WTC11 (cell line): ENCODE data around the gene PSD4. TPM values are rescaled to one million over a fixed set of nuclear protein-coding genes. Genes with fewer than 3 reads are reported as not detected.

Experiments
- ATAC-seq: fragments of 200-7000 bp; cut with Tn5 transposase; 2 replicates; pipeline ENCODE4 v1.10.0; 2021; ENCODE audit warnings: mild to moderate bottlenecking, moderate library complexity
- CTCF ChIA-PET: fragments of 300-600 bp; sonication (Branson Sonifier 250); formaldehyde crosslinking; loops from one replicate; lab custom pipeline; 2021; ENCODE audit warnings: antibody characterized with exemption; lab: Charles Lee
- POLR2A ChIA-PET: fragments of 350-600 bp; sonication (Branson Sonifier 250); formaldehyde crosslinking; loops from one replicate; lab custom pipeline; 2021; ENCODE audit warnings: antibody characterized with exemption; lab: Charles Lee
- DNase-seq: peaks from one replicate; pipeline ENCODE4 v3.0.0; 2021; ENCODE audit warnings: low spot score
- H3K27ac Mint-ChIP-seq: 2 replicates; pipeline ENCODE4 v1.8.0; 2021; ENCODE audit warnings: mixed read lengths
- H3K27me3 Mint-ChIP-seq: 2 replicates; pipeline ENCODE4 v1.8.0; 2021; ENCODE audit warnings: low read depth, mild to moderate bottlenecking, moderate library complexity, mixed read lengths
- H3K36me3 Mint-ChIP-seq: 2 replicates; pipeline ENCODE4 v1.8.0; 2021; ENCODE audit warnings: mixed read lengths
- H3K4me1 Mint-ChIP-seq: 2 replicates; pipeline ENCODE4 v1.8.0; 2022; ENCODE audit warnings: mixed read lengths
- H3K4me3 Mint-ChIP-seq: 2 replicates; pipeline ENCODE4 v1.8.0; 2021; ENCODE audit warnings: mild to moderate bottlenecking, moderate library complexity, mixed read lengths
- H3K9me3 Mint-ChIP-seq: 2 replicates; pipeline ENCODE4 v1.8.0; 2021; ENCODE audit warnings: mixed read lengths
- CREB1 ChIP-seq: sonication (generic); formaldehyde crosslinking; IDR thresholded peaks from 2 replicates; pipeline ENCODE4 v1.8.0; 2023; ENCODE audit warnings: mild to moderate bottlenecking, missing genetic modification reagents
- CREM ChIP-seq: sonication (generic); formaldehyde crosslinking; IDR thresholded peaks from 2 replicates; pipeline ENCODE4 v1.8.1; 2022; ENCODE audit warnings: mild to moderate bottlenecking, missing genetic modification reagents, moderate library complexity
- ERG ChIP-seq: fragments of 250-450 bp; sonication (Bioruptor Pico); IDR thresholded peaks from 2 replicates; pipeline ENCODE4 v1.8.0; 2021; ENCODE audit warnings: mild to moderate bottlenecking
- FOXJ3 ChIP-seq: sonication (generic); formaldehyde crosslinking; IDR thresholded peaks from 2 replicates; pipeline ENCODE4 v1.9.0; 2021; ENCODE audit warnings: missing genetic modification reagents, mild to moderate bottlenecking, borderline replicate concordance
- GRHL2 ChIP-seq: fragments of 250-450 bp; sonication (Bioruptor Pico); IDR thresholded peaks from 2 replicates; pipeline ENCODE4 v1.8.0; 2022; ENCODE audit warnings: mild to moderate bottlenecking, moderate library complexity; ENCODE audit not compliant: insufficient replicate concordance, severe bottlenecking
- HMGA2 ChIP-seq: fragments of 250-450 bp; sonication (Bioruptor Pico); IDR thresholded peaks from 2 replicates; pipeline ENCODE4 v1.4.0; 2021; ENCODE audit warnings: mild to moderate bottlenecking, moderate library complexity
- IRF1 ChIP-seq: sonication (generic); formaldehyde crosslinking; IDR thresholded peaks from 2 replicates; pipeline ENCODE4 v1.8.0; 2023; ENCODE audit warnings: missing genetic modification reagents
- JUN ChIP-seq: sonication (generic); formaldehyde crosslinking; IDR thresholded peaks from 2 replicates; pipeline ENCODE4 v1.8.0; 2023; ENCODE audit warnings: mild to moderate bottlenecking, missing genetic modification reagents
- NFE2L1 ChIP-seq: sonication (generic); formaldehyde crosslinking; IDR thresholded peaks from 2 replicates; pipeline ENCODE4 v1.8.1; 2023; ENCODE audit warnings: missing genetic modification reagents
- NR1H2 ChIP-seq: sonication (generic); formaldehyde crosslinking; IDR thresholded peaks from 2 replicates; pipeline ENCODE4 v1.9.0; 2021; ENCODE audit warnings: mild to moderate bottlenecking, moderate library complexity, missing genetic modification reagents
- NR3C1 ChIP-seq: sonication (generic); formaldehyde crosslinking; conservative IDR thresholded peaks from 2 replicates; pipeline ENCODE4 v1.8.1; 2023; ENCODE audit warnings: low read depth, mild to moderate bottlenecking, missing genetic modification reagents
- RELA ChIP-seq: sonication (generic); formaldehyde crosslinking; IDR thresholded peaks from 2 replicates; pipeline ENCODE4 v1.8.1; 2022; ENCODE audit warnings: missing genetic modification reagents, mild to moderate bottlenecking, borderline replicate concordance
- ZNF416 ChIP-seq: fragments of 250-450 bp; sonication (Bioruptor Pico); IDR thresholded peaks from 2 replicates; pipeline ENCODE4 v1.9.0; 2021; ENCODE audit warnings: mild to moderate bottlenecking, inconsistent platforms
- total RNA-seq: library from RNA; stranded (reverse); gene quantifications from 3 replicates; pipeline ENCODE4 v1.2.3, GENCODE V29; 2021
- TF ChIP-seq, protein P1 (sequence below): sonication (generic); formaldehyde crosslinking; IDR thresholded peaks from 2 replicates; pipeline ENCODE4 v1.8.1; 2023; ENCODE audit warnings: mild to moderate bottlenecking, missing genetic modification reagents, borderline replicate concordance
- TF ChIP-seq, protein P2 (sequence below): sonication (generic); formaldehyde crosslinking; IDR thresholded peaks from 2 replicates; pipeline ENCODE4 v1.8.0; 2022; ENCODE audit warnings: missing genetic modification reagents

PSD4 gene
- total RNA-seq, 1 experiment from 2014 or later = 1.5 TPM

DNA sequence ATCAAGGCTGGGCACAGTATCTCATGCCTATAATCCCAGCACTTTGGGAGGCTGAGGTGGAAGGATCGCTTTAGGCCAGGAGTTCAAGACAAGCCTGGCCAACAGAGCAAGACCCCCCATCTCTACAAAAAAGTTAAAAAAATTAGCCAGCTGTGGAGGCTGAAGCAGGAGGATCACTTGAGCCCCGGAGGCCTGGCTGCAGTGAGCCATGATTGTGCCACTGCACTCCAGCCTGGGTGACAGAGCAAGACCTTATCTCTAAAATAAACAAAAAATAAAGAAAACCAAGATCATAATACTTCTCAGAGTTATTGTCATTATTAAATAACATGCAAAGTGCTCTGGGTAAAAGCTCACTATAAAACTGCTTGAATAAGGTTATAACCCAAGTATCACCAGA is 31.5 kb upstream of the PSD4 start:
- H3K4me3 Mint-ChIP-seq = no peak overlapping the region
- ChIA-PET CTCF (interaction anchor here (1.2 to 5.4 kb wide), 2 partner anchors 14 to 57 kb away, joined by 4 to 32 read pairs; no protein-coding TSS in a partner anchor), POLR2A (no interaction called here)
- no peak for TF ChIP-seq CREB1 (CRISPR knock-in tag)
- no peak for TF ChIP-seq ZNF416
- no peak for TF ChIP-seq CREM (CRISPR knock-in tag)
- TF ChIP-seq NR1H2 (CRISPR knock-in tag) = no peak
- no peak for TF ChIP-seq GRHL2 (CRISPR knock-in tag)
- TF ChIP-seq, protein P1, sequence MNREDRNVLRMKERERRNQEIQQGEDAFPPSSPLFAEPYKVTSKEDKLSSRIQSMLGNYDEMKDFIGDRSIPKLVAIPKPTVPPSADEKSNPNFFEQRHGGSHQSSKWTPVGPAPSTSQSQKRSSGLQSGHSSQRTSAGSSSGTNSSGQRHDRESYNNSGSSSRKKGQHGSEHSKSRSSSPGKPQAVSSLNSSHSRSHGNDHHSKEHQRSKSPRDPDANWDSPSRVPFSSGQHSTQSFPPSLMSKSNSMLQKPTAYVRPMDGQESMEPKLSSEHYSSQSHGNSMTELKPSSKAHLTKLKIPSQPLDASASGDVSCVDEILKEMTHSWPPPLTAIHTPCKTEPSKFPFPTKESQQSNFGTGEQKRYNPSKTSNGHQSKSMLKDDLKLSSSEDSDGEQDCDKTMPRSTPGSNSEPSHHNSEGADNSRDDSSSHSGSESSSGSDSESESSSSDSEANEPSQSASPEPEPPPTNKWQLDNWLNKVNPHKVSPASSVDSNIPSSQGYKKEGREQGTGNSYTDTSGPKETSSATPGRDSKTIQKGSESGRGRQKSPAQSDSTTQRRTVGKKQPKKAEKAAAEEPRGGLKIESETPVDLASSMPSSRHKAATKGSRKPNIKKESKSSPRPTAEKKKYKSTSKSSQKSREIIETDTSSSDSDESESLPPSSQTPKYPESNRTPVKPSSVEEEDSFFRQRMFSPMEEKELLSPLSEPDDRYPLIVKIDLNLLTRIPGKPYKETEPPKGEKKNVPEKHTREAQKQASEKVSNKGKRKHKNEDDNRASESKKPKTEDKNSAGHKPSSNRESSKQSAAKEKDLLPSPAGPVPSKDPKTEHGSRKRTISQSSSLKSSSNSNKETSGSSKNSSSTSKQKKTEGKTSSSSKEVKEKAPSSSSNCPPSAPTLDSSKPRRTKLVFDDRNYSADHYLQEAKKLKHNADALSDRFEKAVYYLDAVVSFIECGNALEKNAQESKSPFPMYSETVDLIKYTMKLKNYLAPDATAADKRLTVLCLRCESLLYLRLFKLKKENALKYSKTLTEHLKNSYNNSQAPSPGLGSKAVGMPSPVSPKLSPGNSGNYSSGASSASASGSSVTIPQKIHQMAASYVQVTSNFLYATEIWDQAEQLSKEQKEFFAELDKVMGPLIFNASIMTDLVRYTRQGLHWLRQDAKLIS (CRISPR knock-in tag) = no peak
- TF ChIP-seq RELA (CRISPR knock-in tag) = no peak
- TF ChIP-seq, all 79 proteins: peak for 0
- H3K27ac Mint-ChIP-seq = no peak overlapping the region
- H3K4me1 Mint-ChIP-seq = no peaks in the 10 kb centered on the region
- DNase-seq (no peak), ATAC-seq (no peak)
- H3K36me3 Mint-ChIP-seq = no peaks in the 10 kb centered on the region
- peaks cover 12% of the 10 kb centered on the region for H3K9me3 Mint-ChIP-seq
- H3K27me3 Mint-ChIP-seq = peaks cover 5% of the 10 kb centered on the region; the same call in 1 of the 2 replicates

DNA sequence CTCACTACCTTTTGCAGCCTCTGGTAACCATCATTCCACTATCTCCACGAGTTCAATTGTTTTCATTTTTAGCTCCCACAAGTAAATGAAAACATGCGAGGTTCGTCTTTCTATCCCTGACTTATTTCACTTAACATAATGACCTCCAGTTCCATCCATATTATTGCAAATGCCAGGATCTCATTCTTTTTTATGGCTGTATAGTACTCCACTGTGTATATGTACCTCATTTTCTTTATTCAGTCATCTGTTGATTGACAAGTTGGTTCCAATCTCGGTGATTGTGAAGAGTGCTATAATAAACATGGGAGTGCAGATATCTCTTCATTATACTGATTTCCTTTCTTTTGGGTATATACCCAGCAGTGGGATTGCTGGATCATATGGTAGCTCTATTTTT is 29.5 kb upstream of the PSD4 start:
- POLR2A ChIA-PET = interaction anchor here (0.9 kb wide), 1 partner anchor 54 kb away, joined by 3 read pairs; no protein-coding TSS in a partner anchor
- ATAC-seq = no peak

More for the DNA sequence above, 29.5 kb upstream of the PSD4 start:
- Mint-ChIP-seq H3K27me3 (peaks cover 5% of the 10 kb centered on the region; the same call in 1 of the 2 replicates), H3K4me3 (no peak overlapping the region), H3K36me3 (no peaks in the 10 kb centered on the region), H3K4me1 (no peaks in the 10 kb centered on the region), H3K9me3 (peaks cover 12% of the 10 kb centered on the region), H3K27ac (no peak overlapping the region)
- no peak for DNase-seq
- TF ChIP-seq IRF1 (CRISPR knock-in tag) = no peak
- TF ChIP-seq NFE2L1 (CRISPR knock-in tag) = no peak
- TF ChIP-seq, protein P2, sequence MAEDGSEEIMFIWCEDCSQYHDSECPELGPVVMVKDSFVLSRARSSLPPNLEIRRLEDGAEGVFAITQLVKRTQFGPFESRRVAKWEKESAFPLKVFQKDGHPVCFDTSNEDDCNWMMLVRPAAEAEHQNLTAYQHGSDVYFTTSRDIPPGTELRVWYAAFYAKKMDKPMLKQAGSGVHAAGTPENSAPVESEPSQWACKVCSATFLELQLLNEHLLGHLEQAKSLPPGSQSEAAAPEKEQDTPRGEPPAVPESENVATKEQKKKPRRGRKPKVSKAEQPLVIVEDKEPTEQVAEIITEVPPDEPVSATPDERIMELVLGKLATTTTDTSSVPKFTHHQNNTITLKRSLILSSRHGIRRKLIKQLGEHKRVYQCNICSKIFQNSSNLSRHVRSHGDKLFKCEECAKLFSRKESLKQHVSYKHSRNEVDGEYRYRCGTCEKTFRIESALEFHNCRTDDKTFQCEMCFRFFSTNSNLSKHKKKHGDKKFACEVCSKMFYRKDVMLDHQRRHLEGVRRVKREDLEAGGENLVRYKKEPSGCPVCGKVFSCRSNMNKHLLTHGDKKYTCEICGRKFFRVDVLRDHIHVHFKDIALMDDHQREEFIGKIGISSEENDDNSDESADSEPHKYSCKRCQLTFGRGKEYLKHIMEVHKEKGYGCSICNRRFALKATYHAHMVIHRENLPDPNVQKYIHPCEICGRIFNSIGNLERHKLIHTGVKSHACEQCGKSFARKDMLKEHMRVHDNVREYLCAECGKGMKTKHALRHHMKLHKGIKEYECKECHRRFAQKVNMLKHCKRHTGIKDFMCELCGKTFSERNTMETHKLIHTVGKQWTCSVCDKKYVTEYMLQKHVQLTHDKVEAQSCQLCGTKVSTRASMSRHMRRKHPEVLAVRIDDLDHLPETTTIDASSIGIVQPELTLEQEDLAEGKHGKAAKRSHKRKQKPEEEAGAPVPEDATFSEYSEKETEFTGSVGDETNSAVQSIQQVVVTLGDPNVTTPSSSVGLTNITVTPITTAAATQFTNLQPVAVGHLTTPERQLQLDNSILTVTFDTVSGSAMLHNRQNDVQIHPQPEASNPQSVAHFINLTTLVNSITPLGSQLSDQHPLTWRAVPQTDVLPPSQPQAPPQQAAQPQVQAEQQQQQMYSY (CRISPR knock-in tag) = no peak
- TF ChIP-seq JUN (CRISPR knock-in tag) = no peak
- TF ChIP-seq ERG (CRISPR knock-in tag) = no peak
- no peak for TF ChIP-seq FOXJ3 (CRISPR knock-in tag)
- TF ChIP-seq HMGA2 (CRISPR knock-in tag) = no peak
- no peak for TF ChIP-seq NR3C1
- CTCF ChIA-PET = interaction anchor here (5.4 kb wide), 1 partner anchor 55 kb away, joined by 32 read pairs; no protein-coding TSS in a partner anchor
